A549 (cell line): ENCODE results near the gene CARD19. TPM values are rescaled to one million over a fixed set of nuclear protein-coding genes. Genes with fewer than 3 reads are reported as not detected.

Experiments
- ATAC-seq, 2 experiments: fragments of 200-7000 bp in 1 of 2; fragments of >200 bp in 1 of 2; cut with Nextera tagmentation in 1 of 2; cut with Tn5 transposase in 1 of 2; 3 replicates each; pipeline versions ENCODE4 v1.8.0 to v1.9.1; 2018 to 2020; ENCODE audit warnings: mild to moderate bottlenecking in 1 of 2, moderate library complexity in 1 of 2
- CTCF ChIA-PET: fragments of 300-600 bp; sonication (Branson Sonifier 250); formaldehyde crosslinking; extraction: SDS; loops from one replicate; lab custom pipeline; 2021; ENCODE audit warnings: antibody characterized with exemption, inconsistent platforms; lab: Yijun Ruan, JAX
- POLR2A ChIA-PET: fragments of 350-600 bp; formaldehyde crosslinking; extraction: SDS; loops from one replicate; lab custom pipeline; 2021; ENCODE audit warnings: antibody characterized with exemption, inconsistent platforms; lab: Yijun Ruan, JAX
- DNase-seq, 2 experiments: peaks; one replicate each; pipeline versions ENCODE4 v3.0.0 to v3.0.0-alpha.2; 2011 to 2016; ENCODE audit warnings: low read depth in 1 of 2, low spot score in 1 of 2
- FAIRE-seq: peaks from 2 replicates; lab custom pipeline; 2011; peaks lifted over from hg19 to GRCh38; lab: Jason Lieb, UNC
- H3K27ac ChIP-seq, 2 experiments: fragments of >200 bp; sonication (Bioruptor Twin); formaldehyde crosslinking; 3 replicates each; pipeline ENCODE4 v1.5.1; 2016 to 2017
- H3K4me1 ChIP-seq: fragments of >200 bp; sonication (Bioruptor Twin); formaldehyde crosslinking; 3 replicates; pipeline ENCODE4 v1.6.1; 2016
- H3K4me2 ChIP-seq: fragments of >200 bp; sonication (Bioruptor Twin); formaldehyde crosslinking; 3 replicates; pipeline ENCODE4 v1.6.1; 2016
- H3K4me3 ChIP-seq: fragments of >200 bp; sonication (Bioruptor Twin); formaldehyde crosslinking; 3 replicates; pipeline ENCODE4 v1.5.1; 2016
- H3K9me3 ChIP-seq: fragments of >200 bp; sonication (Bioruptor Twin); formaldehyde crosslinking; 3 replicates; pipeline ENCODE4 v1.6.1; 2016
- CBX2 ChIP-seq: fragments of 200-600 bp; sonication (generic); IDR thresholded peaks from 2 replicates; pipeline ENCODE4 v1.6.1; 2016; ENCODE audit warnings: low read depth, mild to moderate bottlenecking, borderline replicate concordance
- CBX8 ChIP-seq: fragments of 200-600 bp; sonication (generic); IDR thresholded peaks from 2 replicates; pipeline ENCODE4 v1.6.1; 2016
- CHD4 ChIP-seq: fragments of 200-600 bp; sonication (generic); IDR thresholded peaks from 2 replicates; pipeline ENCODE4 v1.6.1; 2016; ENCODE audit warnings: antibody characterized with exemption, mild to moderate bottlenecking, borderline replicate concordance
- FOSB ChIP-seq: fragments of 250-450 bp; sonication (Bioruptor Pico); IDR thresholded peaks from 2 replicates; pipeline ENCODE4 v1.5.0; 2020; ENCODE audit warnings: mild to moderate bottlenecking, moderate library complexity
- FOSL2 ChIP-seq, 2 experiments: fragments of 450-650 bp in 1 of 2; fragments of >200 bp in 1 of 2; sonication (Bioruptor Twin) in 1 of 2; formaldehyde crosslinking; IDR thresholded peaks; 2 replicates each; pipeline versions ENCODE4 v1.5.0 to v1.6.1; 2016 to 2020; ENCODE audit warnings: mild to moderate bottlenecking in 1 of 2, moderate library complexity in 1 of 2
- GATA3 ChIP-seq: IDR thresholded peaks from 2 replicates; pipeline ENCODE4 v1.6.1; 2012; ENCODE audit warnings: borderline replicate concordance
- HOXB13 ChIP-seq: fragments of 250-450 bp; sonication (Bioruptor Pico); IDR thresholded peaks from 2 replicates; pipeline ENCODE4 v1.5.0; 2020; ENCODE audit warnings: low read depth, mild to moderate bottlenecking, moderate library complexity
- NR3C1 ChIP-seq: fragments of >200 bp; sonication (Bioruptor Twin); formaldehyde crosslinking; IDR thresholded peaks from 3 replicates; pipeline ENCODE4 v1.6.1; 2017
- POLR2A ChIP-seq: IDR thresholded peaks from 2 replicates; pipeline ENCODE4 v1.6.1; 2012; ENCODE audit warnings: mild to moderate bottlenecking, low read length
- RAD21 ChIP-seq, 2 experiments: fragments of >200 bp in 1 of 2; sonication (Bioruptor Twin) in 1 of 2; formaldehyde crosslinking in 1 of 2; IDR thresholded peaks in 1 of 2; conservative IDR thresholded peaks in 1 of 2; 2 replicates in 1 of 2; 3 replicates in 1 of 2; pipeline ENCODE4 v1.6.1; 2012 to 2018; ENCODE audit warnings: inconsistent platforms in 1 of 2
- SMC3 ChIP-seq: fragments of >200 bp; sonication (Bioruptor Twin); formaldehyde crosslinking; IDR thresholded peaks from 3 replicates; pipeline ENCODE4 v1.6.1; 2018; ENCODE audit warnings: inconsistent platforms
- TP53 ChIP-seq: fragments of 250-450 bp; sonication (Bioruptor Pico); IDR thresholded peaks from 2 replicates; pipeline ENCODE4 v1.5.0; 2021; ENCODE audit warnings: mild to moderate bottlenecking, moderate library complexity
- WGBS: methylation state at CpG from one replicate; pipeline ENCODE4 v1.1.6; 2017; ENCODE audit errors: missing lambda C conversion rate; 5-methylcytosine and 5-hydroxymethylcytosine counted together
- polyA plus RNA-seq, 4 experiments: library from polyadenylated mRNA; depleted of rRNA in 3 of 4; stranded (reverse); fragments of >200 nt; fragmentation: RNase III in 1 of 4; extraction: RNeasy Plus Mini Kit Qiagen cat#74134 plus additional on column Dnase treatment in 1 of 4; gene quantifications; 2 replicates in 3 of 4; 3 replicates in 1 of 4; pipeline ENCODE4 v1.2.3, GENCODE V29; 2011 to 2017
- TF ChIP-seq, protein P1 (sequence below): IDR thresholded peaks from 2 replicates; pipeline ENCODE4 v1.6.1; 2012; ENCODE audit warnings: low read depth, borderline replicate concordance
- TF ChIP-seq, protein P2 (sequence below): IDR thresholded peaks from 2 replicates; pipeline ENCODE4 v1.6.1; 2012
- TF ChIP-seq, protein P3 (sequence below): fragments of 200-600 bp; sonication (generic); IDR thresholded peaks from 2 replicates; pipeline ENCODE4 v1.6.1; 2016; ENCODE audit warnings: antibody characterized with exemption, mild to moderate bottlenecking, moderate library complexity

CARD19 gene
- polyA plus RNA-seq, 2 of the 4 experiments (the other 2 are of a cell fraction), result 27.6 to 30.3 TPM

DNA sequence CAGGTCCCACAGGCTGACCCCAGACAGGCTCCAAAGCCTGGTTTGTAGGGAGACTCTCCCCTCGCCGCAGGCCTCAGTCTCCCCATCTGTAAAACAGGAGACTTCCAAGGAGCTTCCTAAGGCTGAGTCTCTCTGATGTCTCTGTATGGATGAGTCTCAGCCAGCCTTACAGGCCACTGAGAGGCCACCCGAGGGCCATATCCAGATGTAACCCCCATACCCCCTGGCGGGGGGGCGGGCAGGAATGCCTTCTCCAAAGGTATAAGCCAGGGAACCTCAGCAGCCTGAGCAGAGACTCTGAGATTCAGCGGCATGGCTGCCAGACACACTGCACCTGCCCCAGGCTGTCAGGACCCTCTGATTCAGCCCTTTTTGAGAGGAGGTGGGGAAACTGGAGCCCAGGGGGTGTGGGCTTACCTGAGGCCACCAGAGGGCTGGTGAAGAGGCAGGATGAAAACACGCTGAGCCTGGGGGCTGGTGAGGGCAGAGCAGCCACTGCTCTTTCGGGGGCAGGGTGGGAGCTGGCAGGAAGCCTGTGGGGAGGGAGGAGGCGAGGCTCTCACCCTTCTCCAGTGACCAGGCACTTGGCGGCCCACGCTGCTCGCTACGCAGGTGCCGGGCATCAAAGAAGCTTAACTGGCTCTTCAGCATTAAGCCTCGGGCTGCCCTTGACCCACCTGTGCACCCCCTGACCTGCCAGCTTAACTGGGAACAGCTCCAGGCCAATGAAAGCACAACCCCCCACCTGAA is 43.1 kb upstream of the CARD19 start:
- WGBS, result 82% methylated on average over 12 of the region's 15 CpGs
- FAIRE-seq (no peak), DNase-seq (no peak), ATAC-seq (no peak)
- TF ChIP-seq RAD21 (conservative IDR thresholded peaks at IDR 0.05 in 1 of 2, IDR thresholded peaks at IDR 0.05 in 1 of 2) (no peak), POLR2A (no peak)
- TF ChIP-seq, protein P1, sequence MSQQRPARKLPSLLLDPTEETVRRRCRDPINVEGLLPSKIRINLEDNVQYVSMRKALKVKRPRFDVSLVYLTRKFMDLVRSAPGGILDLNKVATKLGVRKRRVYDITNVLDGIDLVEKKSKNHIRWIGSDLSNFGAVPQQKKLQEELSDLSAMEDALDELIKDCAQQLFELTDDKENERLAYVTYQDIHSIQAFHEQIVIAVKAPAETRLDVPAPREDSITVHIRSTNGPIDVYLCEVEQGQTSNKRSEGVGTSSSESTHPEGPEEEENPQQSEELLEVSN, result no peak
- no peaks in the 10 kb centered on the region for H3K9me3 ChIP-seq
- ChIA-PET CTCF (no interaction called here), POLR2A (no interaction called here)
- H3K4me2 ChIP-seq, result no peak overlapping the region
- no peak overlapping the region for H3K4me3 ChIP-seq
- H3K4me1 ChIP-seq, result no peaks in the 10 kb centered on the region
- H3K27ac ChIP-seq, result no peak overlapping the region

DNA sequence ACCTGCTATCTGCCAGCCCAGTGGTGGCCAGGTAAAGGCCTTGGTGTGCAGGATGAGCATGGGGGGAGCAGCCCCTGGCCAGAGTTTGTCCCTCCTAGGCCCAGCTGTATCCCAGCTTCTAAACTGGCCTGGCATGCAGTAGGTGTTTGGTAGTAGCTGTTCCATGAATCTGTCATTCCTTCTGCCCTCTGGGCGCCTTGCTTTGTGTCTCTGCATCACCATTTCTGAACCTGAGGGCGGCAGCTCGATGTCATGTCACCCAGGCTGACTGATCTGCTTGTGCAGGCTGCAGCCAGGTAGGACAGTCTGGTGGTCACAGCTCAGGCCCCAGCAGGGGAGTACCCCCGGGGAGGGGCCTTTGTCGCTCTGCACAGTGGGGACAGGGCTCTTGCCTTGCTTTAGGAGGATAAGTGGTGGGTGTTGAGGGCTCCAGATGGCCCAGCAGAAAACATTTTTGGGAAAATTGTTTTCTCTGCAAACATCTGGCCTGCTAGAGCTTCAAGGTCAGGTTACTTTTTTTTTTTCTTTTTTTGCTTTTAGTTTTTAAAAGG is 42.2 kb upstream of the CARD19 start:
- H3K4me2 ChIP-seq, result no peak overlapping the region
- ChIA-PET CTCF (interaction anchor here (0.7 to 1.0 kb wide), 2 partner anchors 14 to 15 kb away, joined by 3 read pairs; no protein-coding TSS in a partner anchor), POLR2A (no interaction called here)
- H3K4me1 ChIP-seq, result no peaks in the 10 kb centered on the region; the same call in 2 of the 3 replicates
- DNase-seq (no peak), FAIRE-seq (no peak), ATAC-seq (no peak)
- TF ChIP-seq CBX8 (no peak), NR3C1 (no peak), SMC3 (no peak), HOXB13 (no peak), CHD4 (no peak), GATA3 (no peak), FOSB (CRISPR knock-in tag) (no peak), FOSL2 (IDR thresholded peaks at IDR 0.05) (no peak), FOSL2 (CRISPR knock-in tag; IDR thresholded peaks at IDR 0.05) (no peak), TP53 (no peak), CBX2 (no peak)
- TF ChIP-seq, protein P2, sequence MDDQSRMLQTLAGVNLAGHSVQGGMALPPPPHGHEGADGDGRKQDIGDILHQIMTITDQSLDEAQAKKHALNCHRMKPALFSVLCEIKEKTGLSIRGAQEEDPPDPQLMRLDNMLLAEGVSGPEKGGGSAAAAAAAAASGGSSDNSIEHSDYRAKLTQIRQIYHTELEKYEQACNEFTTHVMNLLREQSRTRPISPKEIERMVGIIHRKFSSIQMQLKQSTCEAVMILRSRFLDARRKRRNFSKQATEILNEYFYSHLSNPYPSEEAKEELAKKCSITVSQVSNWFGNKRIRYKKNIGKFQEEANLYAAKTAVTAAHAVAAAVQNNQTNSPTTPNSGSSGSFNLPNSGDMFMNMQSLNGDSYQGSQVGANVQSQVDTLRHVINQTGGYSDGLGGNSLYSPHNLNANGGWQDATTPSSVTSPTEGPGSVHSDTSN, result no peak
- TF ChIP-seq, protein P3, sequence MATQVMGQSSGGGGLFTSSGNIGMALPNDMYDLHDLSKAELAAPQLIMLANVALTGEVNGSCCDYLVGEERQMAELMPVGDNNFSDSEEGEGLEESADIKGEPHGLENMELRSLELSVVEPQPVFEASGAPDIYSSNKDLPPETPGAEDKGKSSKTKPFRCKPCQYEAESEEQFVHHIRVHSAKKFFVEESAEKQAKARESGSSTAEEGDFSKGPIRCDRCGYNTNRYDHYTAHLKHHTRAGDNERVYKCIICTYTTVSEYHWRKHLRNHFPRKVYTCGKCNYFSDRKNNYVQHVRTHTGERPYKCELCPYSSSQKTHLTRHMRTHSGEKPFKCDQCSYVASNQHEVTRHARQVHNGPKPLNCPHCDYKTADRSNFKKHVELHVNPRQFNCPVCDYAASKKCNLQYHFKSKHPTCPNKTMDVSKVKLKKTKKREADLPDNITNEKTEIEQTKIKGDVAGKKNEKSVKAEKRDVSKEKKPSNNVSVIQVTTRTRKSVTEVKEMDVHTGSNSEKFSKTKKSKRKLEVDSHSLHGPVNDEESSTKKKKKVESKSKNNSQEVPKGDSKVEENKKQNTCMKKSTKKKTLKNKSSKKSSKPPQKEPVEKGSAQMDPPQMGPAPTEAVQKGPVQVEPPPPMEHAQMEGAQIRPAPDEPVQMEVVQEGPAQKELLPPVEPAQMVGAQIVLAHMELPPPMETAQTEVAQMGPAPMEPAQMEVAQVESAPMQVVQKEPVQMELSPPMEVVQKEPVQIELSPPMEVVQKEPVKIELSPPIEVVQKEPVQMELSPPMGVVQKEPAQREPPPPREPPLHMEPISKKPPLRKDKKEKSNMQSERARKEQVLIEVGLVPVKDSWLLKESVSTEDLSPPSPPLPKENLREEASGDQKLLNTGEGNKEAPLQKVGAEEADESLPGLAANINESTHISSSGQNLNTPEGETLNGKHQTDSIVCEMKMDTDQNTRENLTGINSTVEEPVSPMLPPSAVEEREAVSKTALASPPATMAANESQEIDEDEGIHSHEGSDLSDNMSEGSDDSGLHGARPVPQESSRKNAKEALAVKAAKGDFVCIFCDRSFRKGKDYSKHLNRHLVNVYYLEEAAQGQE, result no peak
- H3K9me3 ChIP-seq, result no peaks in the 10 kb centered on the region
- no peak overlapping the region for H3K4me3 ChIP-seq
- whole genome bisulfite sequencing, result 78% methylated on average over 5 of the region's 5 CpGs
- no peak overlapping the region for H3K27ac ChIP-seq
